ENCODE data around the gene P2RX3. TPM values are rescaled to one million over a fixed set of nuclear protein-coding genes. Genes with fewer than 3 reads are reported as not detected.
A peak's percentile ranks its signal among the peaks of the same experiment; 100 is the strongest.
"Not testable (repeated sequence)": the region's sequence is repeated elsewhere in the genome, so short reads cannot be mapped to it uniquely, and the experiment has no call there.

The P2RX3 gene
- polyA plus RNA-seq = not detected

DNA sequence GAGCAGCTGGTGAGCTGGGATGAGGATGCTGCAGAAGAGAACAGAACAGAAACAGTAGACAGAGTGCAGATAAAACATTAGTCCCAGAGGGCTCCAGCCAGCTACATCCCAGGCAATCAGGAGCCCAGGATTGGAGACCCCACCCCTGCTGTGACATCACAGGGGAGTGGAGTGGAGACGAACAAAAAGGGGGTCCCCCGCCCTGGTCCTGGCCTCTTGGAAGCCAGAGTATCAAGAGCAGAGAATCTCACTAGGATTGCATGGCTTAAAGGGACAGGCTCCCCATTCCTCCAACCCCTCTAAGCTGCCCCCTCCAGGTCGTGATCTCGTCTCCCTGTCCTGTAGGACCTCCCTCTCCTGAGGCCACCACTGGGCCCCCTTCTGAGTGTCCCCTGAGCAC is at the start of gene P2RX3:
TSS of gene P2RX3 (plus strand) at position 211 of the 400 bp plus-strand sequence. CDS start 199 bp downstream, outside the sequence.
- no peaks in the 10 kb centered on the region for H3K4me1 ChIP-seq (ENCODE audit: control insufficient read depth in 2 of 2, insufficient read depth in 2 of 2, low read length in 1 of 2)
- WGBS, 2 donors = 51 to 63% methylated on average over 4 of the region's 4 CpGs
- no peaks in the 10 kb centered on the region for H3K27me3 ChIP-seq (ENCODE audit: control insufficient read depth in 1 of 2, insufficient read depth in 2 of 2, low read length in 2 of 2)
- no peak within 1 kb of the TSS for H3K4me3 ChIP-seq (ENCODE audit: low read depth in 1 of 2, low read length in 2 of 2)
- H3K9me3 ChIP-seq (ENCODE audit: control insufficient read depth in 2 of 2, insufficient read depth in 1 of 2, low read depth in 1 of 2, low read length in 1 of 2) = no peaks in the 10 kb centered on the region
- H3K36me3 ChIP-seq (ENCODE audit: control insufficient read depth in 2 of 2, insufficient read depth in 2 of 2, low read length in 1 of 2) = peaks cover 0 to 4% of the 10 kb centered on the region in 2 donors
- H3K27ac ChIP-seq (ENCODE audit: low read depth in 2 of 2, low read length in 1 of 2) = no peak within 1 kb of the TSS

DNA sequence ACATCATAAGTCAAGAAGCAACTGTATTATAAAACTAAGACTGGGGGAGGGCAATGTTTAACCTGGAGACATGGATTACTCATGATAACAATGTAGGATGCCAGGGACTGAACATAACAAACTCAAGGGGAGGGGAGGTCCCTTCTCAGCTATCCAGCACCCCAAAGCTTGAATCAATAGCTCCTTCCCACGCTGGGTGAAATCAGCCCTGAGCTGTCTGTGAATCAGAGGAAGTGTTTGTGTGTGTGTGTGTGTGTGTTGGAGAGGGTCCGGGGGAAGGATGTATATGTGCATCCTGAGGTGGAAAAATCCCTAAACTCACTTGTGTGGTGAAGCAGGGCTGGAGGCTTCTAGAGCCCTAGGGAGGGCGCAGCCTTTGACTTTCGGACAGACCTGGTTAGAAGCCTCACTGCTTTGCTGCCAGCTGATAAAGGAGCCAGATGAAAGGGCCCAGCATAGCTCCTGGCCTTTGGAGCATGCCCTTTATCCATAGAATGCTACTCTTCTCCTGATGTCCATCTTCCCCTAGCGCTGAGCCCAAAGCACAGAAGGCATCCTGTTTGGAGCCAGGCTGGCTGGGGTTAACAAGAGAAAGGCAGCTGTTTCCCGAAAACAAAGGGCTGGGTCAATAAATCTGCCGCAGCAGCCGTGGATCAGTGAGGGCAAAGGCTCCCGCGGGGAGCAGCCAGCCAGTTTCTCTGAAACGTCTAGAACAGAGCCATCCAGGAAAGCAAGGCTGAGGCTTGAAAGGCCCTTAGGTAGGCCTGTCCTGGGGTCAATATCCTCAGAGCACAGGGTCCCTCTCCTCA is 49.2 kb upstream of the P2RX3 start:
- no peak overlapping the region for H3K4me3 ChIP-seq (ENCODE audit: low read depth in 1 of 2, low read length in 2 of 2)
- H3K4me1 ChIP-seq (ENCODE audit: control insufficient read depth in 2 of 2, insufficient read depth in 2 of 2, low read length in 1 of 2) = peaks cover 3 to 8% of the 10 kb centered on the region in 2 donors
- H3K9me3 ChIP-seq (ENCODE audit: control insufficient read depth in 2 of 2, insufficient read depth in 1 of 2, low read depth in 1 of 2, low read length in 1 of 2) = no peaks in the 10 kb centered on the region
- H3K27me3 ChIP-seq (ENCODE audit: control insufficient read depth in 1 of 2, insufficient read depth in 2 of 2, low read length in 2 of 2) = no peaks in the 10 kb centered on the region
- 17 to 20% methylated on average over 11 of the region's 11 CpGs for WGBS, 2 donors
- no peaks in the 10 kb centered on the region for H3K36me3 ChIP-seq (ENCODE audit: control insufficient read depth in 2 of 2, insufficient read depth in 2 of 2, low read length in 1 of 2)
- peak overlapping the region in 1 of 2 donors; percentile 8 for H3K27ac ChIP-seq (ENCODE audit: low read depth in 2 of 2, low read length in 1 of 2)

DNA sequence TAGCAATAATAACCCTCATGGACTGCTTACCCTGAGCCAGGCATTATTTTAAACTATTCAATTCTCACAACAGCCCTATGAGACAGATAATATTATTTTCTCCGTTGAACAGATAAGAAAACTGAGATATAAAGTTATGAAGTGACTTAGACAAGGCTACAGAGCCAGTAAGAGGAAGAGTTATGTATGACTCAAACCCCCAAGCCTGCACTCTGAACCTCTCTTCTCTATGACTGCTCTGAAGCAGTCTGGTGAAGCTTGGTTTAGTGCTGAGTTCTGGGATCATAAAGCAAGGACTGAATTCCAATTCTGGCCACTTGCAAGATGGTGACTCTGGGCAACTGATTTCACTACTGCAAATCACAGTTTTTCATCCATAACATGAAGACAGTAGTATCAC is 47.9 kb upstream of the P2RX3 start:
- no peak overlapping the region for H3K4me3 ChIP-seq (ENCODE audit: low read depth in 1 of 2, low read length in 2 of 2)
- no peak overlapping the region for H3K27ac ChIP-seq (ENCODE audit: low read depth in 2 of 2, low read length in 1 of 2)
- H3K9me3 ChIP-seq (ENCODE audit: control insufficient read depth in 2 of 2, insufficient read depth in 1 of 2, low read depth in 1 of 2, low read length in 1 of 2) = no peaks in the 10 kb centered on the region
- 60 to 77% methylated on average over 1 of the region's 1 CpG for WGBS, 2 donors
- peaks cover 5 to 7% of the 10 kb centered on the region in 2 donors for H3K4me1 ChIP-seq (ENCODE audit: control insufficient read depth in 2 of 2, insufficient read depth in 2 of 2, low read length in 1 of 2)
- H3K36me3 ChIP-seq (ENCODE audit: control insufficient read depth in 2 of 2, insufficient read depth in 2 of 2, low read length in 1 of 2) = no peaks in the 10 kb centered on the region
- no peaks in the 10 kb centered on the region for H3K27me3 ChIP-seq (ENCODE audit: control insufficient read depth in 1 of 2, insufficient read depth in 2 of 2, low read length in 2 of 2)

DNA sequence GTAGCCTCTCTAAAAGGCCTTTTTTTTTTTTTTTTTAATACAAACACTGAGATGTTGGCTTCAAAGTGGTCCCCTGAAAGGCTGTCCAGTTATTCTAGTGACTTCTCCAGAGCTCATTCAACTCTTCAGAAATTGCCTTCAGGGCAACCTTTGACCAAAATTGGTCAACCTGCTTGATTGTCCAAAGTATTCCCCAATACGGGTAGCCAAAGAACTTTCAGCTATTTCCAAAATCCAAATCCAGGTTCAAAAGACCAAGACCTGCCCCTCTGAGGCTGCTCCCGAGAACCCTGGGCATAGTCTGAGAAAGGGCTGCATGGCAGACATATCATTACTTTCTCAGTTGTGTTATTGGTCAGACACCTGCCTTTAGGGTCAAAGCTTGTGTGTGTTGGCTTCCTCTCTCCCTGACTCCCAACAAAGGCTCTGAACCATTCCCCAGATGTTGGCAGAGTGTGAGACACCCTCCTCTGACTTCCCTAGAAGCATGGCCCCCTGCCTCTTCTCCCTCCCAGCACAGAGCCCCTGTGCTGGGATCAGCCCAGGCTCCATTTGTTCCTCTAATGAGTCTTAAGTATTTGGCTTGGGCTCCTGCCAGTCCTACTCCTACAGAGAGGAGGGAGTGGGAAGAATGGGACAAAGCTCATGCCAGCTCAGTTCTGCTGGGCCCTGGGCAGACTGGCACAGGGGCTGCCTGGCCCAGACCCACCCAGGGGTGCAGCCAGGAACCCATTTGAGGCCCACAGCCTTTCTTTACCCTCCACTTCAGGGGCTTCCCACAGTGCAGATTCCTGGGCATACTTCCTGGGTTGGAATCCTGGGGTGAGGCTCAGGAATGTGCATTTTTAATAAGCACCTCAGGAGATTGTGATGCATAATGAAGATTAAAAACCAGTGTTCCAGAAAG is 43.7 kb upstream of the P2RX3 start:
- Histone ChIP-seq H3K4me3 (ENCODE audit: low read depth in 1 of 2, low read length in 2 of 2) (no peak overlapping the region), H3K36me3 (ENCODE audit: control insufficient read depth in 2 of 2, insufficient read depth in 2 of 2, low read length in 1 of 2) (peaks cover 2 to 7% of the 10 kb centered on the region in 2 donors), H3K9me3 (ENCODE audit: control insufficient read depth in 2 of 2, insufficient read depth in 1 of 2, low read depth in 1 of 2, low read length in 1 of 2) (peaks cover 0 to 5% of the 10 kb centered on the region in 2 donors), H3K27ac (ENCODE audit: low read depth in 2 of 2, low read length in 1 of 2) (peak overlapping the region; percentile 94 to 95), H3K27me3 (ENCODE audit: control insufficient read depth in 1 of 2, insufficient read depth in 2 of 2, low read length in 2 of 2) (no peaks in the 10 kb centered on the region), H3K4me1 (ENCODE audit: control insufficient read depth in 2 of 2, insufficient read depth in 2 of 2, low read length in 1 of 2) (peaks cover 5 to 12% of the 10 kb centered on the region in 2 donors)
- WGBS, 2 donors = 53 to 66% methylated on average over 2 of the region's 2 CpGs

DNA sequence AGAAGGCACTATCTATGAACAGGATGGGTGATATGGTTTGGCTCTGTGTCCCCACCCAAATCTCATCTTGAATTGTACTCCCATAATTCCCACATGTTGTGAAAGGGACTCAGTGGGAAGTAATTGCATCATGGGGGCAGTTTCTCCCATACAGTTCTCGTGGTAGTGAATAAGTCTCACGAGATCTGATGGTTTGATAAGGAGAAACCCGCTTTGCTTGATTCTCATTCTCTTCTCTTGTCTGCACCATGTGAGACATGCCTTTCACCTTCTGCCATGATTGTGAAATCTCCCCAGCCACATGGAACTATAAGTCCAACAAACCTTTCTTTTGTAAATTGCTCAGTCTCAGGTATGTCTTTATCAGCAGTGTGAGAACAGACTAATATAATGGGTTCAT is 41.9 kb upstream of the P2RX3 start:
- Histone ChIP-seq H3K36me3 (ENCODE audit: control insufficient read depth in 2 of 2, insufficient read depth in 2 of 2, low read length in 1 of 2) (peaks cover 16 to 23% of the 10 kb centered on the region in 2 donors), H3K4me1 (ENCODE audit: control insufficient read depth in 2 of 2, insufficient read depth in 2 of 2, low read length in 1 of 2) (peaks cover 5 to 12% of the 10 kb centered on the region in 2 donors), H3K9me3 (ENCODE audit: control insufficient read depth in 2 of 2, insufficient read depth in 1 of 2, low read depth in 1 of 2, low read length in 1 of 2) (peaks cover 0 to 18% of the 10 kb centered on the region in 2 donors)
- H3K27ac ChIP-seq (ENCODE audit: low read depth in 2 of 2, low read length in 1 of 2); H3K27me3 ChIP-seq (ENCODE audit: control insufficient read depth in 1 of 2, insufficient read depth in 2 of 2, low read length in 2 of 2); H3K4me3 ChIP-seq (ENCODE audit: low read depth in 1 of 2, low read length in 2 of 2): not testable (repeated sequence)
- 75 to 79% methylated on average over 3 of the region's 3 CpGs for WGBS, 2 donors

GRCh38 chr11:57297221-57297620 is 40.9 kb upstream of the P2RX3 start:
- H3K4me3 ChIP-seq (ENCODE audit: low read depth in 1 of 2, low read length in 2 of 2) = no peak overlapping the region
- peaks cover 5 to 12% of the 10 kb centered on the region in 2 donors for H3K4me1 ChIP-seq (ENCODE audit: control insufficient read depth in 2 of 2, insufficient read depth in 2 of 2, low read length in 1 of 2)
- peaks cover 0 to 18% of the 10 kb centered on the region in 2 donors for H3K9me3 ChIP-seq (ENCODE audit: control insufficient read depth in 2 of 2, insufficient read depth in 1 of 2, low read depth in 1 of 2, low read length in 1 of 2)
- WGBS, 2 donors = 58 to 66% methylated on average over 2 of the region's 2 CpGs
- peaks cover 24 to 33% of the 10 kb centered on the region in 2 donors for H3K36me3 ChIP-seq (ENCODE audit: control insufficient read depth in 2 of 2, insufficient read depth in 2 of 2, low read length in 1 of 2)
- no peaks in the 10 kb centered on the region for H3K27me3 ChIP-seq (ENCODE audit: control insufficient read depth in 1 of 2, insufficient read depth in 2 of 2, low read length in 2 of 2)
- H3K27ac ChIP-seq (ENCODE audit: low read depth in 2 of 2, low read length in 1 of 2) = no peak overlapping the region

- peaks cover 25 to 45% of the 10 kb centered on the region in 2 donors for H3K36me3 ChIP-seq (ENCODE audit: control insufficient read depth in 2 of 2, insufficient read depth in 2 of 2, low read length in 1 of 2)
- WGBS, 2 donors = 96 to 98% methylated on average over 5 of the region's 5 CpGs
- no peak overlapping the region for H3K27ac ChIP-seq (ENCODE audit: low read depth in 2 of 2, low read length in 1 of 2)
- H3K4me1 ChIP-seq (ENCODE audit: control insufficient read depth in 2 of 2, insufficient read depth in 2 of 2, low read length in 1 of 2) = peaks cover 2 to 14% of the 10 kb centered on the region in 2 donors
- H3K27me3 ChIP-seq (ENCODE audit: control insufficient read depth in 1 of 2, insufficient read depth in 2 of 2, low read length in 2 of 2) = no peaks in the 10 kb centered on the region
- peaks cover 0 to 18% of the 10 kb centered on the region in 2 donors for H3K9me3 ChIP-seq (ENCODE audit: control insufficient read depth in 2 of 2, insufficient read depth in 1 of 2, low read depth in 1 of 2, low read length in 1 of 2)
- no peak overlapping the region for H3K4me3 ChIP-seq (ENCODE audit: low read depth in 1 of 2, low read length in 2 of 2)
Measured at GRCh38 chr11:57299150-57299737, 38.9 kb upstream of the P2RX3 start.

DNA sequence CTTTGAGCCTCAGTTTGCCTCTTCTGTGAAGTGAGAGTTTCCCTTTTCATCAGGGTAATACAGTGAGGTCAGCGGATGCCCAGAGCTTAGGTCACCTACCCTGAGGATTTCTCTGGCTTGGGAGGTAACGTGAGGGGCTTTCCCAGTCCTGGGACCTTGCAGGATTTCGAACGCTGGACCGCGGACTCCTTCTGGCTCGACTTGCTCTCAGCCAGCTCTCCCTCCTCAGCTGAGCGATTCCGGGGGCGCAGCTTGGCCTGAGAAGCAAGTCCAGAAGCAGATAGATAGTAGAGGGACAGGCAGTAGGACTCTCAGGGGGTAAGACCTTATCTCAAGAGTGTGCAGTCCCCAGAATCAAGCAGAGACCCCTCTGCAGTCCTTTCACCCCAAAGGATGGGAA is 37.4 kb upstream of the P2RX3 start:
- peaks cover 25 to 52% of the 10 kb centered on the region in 2 donors for H3K36me3 ChIP-seq (ENCODE audit: control insufficient read depth in 2 of 2, insufficient read depth in 2 of 2, low read length in 1 of 2)

DNA sequence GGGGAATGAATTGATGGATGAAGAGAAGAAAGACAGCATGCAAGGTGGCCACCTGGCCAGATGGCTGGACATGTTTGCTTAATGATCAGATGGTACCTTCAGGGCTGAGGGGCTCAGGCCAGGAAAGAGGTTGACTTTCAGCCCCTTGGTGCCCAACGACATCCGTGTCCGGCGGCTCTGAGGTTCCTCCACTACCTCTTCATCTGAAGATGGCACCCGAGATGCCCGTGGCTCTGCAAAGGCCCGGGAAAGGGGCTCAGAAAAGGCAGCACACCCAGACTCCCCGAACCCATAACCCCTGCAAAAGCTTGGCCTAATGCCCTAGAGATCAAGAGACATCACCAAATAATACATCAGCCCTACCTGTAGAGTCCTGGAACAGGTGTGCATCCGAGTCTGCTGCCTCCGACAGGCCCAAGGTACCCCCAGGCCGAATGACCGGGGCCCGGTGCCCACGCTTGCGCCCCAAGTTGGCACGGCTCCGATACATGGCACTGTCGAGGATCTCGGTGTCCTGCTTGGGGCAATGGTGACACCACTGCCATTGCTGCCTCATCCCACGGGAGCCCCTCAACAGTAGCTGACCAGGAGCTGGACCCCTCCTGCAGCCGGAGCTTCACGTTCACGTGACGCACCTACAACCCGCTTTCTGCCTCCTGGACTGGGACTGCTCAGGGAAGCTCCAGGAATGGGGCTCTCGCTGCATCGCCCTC is 36.3 kb upstream of the P2RX3 start:
- Histone ChIP-seq H3K9me3 (ENCODE audit: control insufficient read depth in 2 of 2, insufficient read depth in 1 of 2, low read depth in 1 of 2, low read length in 1 of 2) (peaks cover 0 to 18% of the 10 kb centered on the region in 2 donors), H3K4me1 (ENCODE audit: control insufficient read depth in 2 of 2, insufficient read depth in 2 of 2, low read length in 1 of 2) (peaks cover 0 to 21% of the 10 kb centered on the region in 2 donors), H3K4me3 (ENCODE audit: low read depth in 1 of 2, low read length in 2 of 2) (no peak overlapping the region), H3K36me3 (ENCODE audit: control insufficient read depth in 2 of 2, insufficient read depth in 2 of 2, low read length in 1 of 2) (peaks cover 25 to 52% of the 10 kb centered on the region in 2 donors), H3K27me3 (ENCODE audit: control insufficient read depth in 1 of 2, insufficient read depth in 2 of 2, low read length in 2 of 2) (no peaks in the 10 kb centered on the region), H3K27ac (ENCODE audit: low read depth in 2 of 2, low read length in 1 of 2) (no peak overlapping the region)
- 95% methylated on average over 27 of the region's 27 CpGs for WGBS, 2 donors

More for the DNA sequence above, 37.4 kb upstream of the P2RX3 start:
- Histone ChIP-seq H3K27ac (ENCODE audit: low read depth in 2 of 2, low read length in 1 of 2) (no peak overlapping the region), H3K27me3 (ENCODE audit: control insufficient read depth in 1 of 2, insufficient read depth in 2 of 2, low read length in 2 of 2) (no peaks in the 10 kb centered on the region), H3K4me3 (ENCODE audit: low read depth in 1 of 2, low read length in 2 of 2) (no peak overlapping the region), H3K4me1 (ENCODE audit: control insufficient read depth in 2 of 2, insufficient read depth in 2 of 2, low read length in 1 of 2) (peaks cover 0 to 20% of the 10 kb centered on the region in 2 donors), H3K9me3 (ENCODE audit: control insufficient read depth in 2 of 2, insufficient read depth in 1 of 2, low read depth in 1 of 2, low read length in 1 of 2) (peaks cover 0 to 18% of the 10 kb centered on the region in 2 donors)
- 97% methylated on average over 10 of the region's 10 CpGs for WGBS, 2 donors

Measured in esophagus (tissue), 2 donors.